SK-N-SH (cell line): ENCODE data around the gene RGS10. TPM values are rescaled to one million over a fixed set of nuclear protein-coding genes. Genes with fewer than 3 reads are reported as not detected.

Source experiments
- CTCF ChIA-PET: fragments of 300-600, 350-600 bp; formaldehyde crosslinking; extraction: SDS; loops from one replicate; lab custom pipeline; 2021; lab: Yijun Ruan, JAX
- POLR2A ChIA-PET: fragments of 350-600 bp; sonication (Branson Sonifier 250); formaldehyde crosslinking; extraction: SDS; loops from one replicate; lab custom pipeline; 2020; ENCODE audit warnings: antibody characterized with exemption, inconsistent platforms; lab: Yijun Ruan, JAX
- DNase-seq: peaks from one replicate; pipeline ENCODE4 v3.0.0; 2012
- H2AFZ ChIP-seq: fragments of 200-600 bp; sonication (generic); 2 replicates; pipeline ENCODE4 v1.8.1; 2016; ENCODE audit warnings: antibody characterized with exemption, mild to moderate bottlenecking, low read depth
- H3F3A ChIP-seq: fragments of 200-600 bp; sonication (generic); replicated peaks from 2 replicates; pipeline ENCODE3; 2016; ENCODE audit warnings: antibody characterized with exemption, mild to moderate bottlenecking; ENCODE audit not compliant: insufficient read depth
- H3K27ac ChIP-seq, 2 experiments: fragments of 200-500 bp in 1 of 2; fragments of 200-600 bp in 1 of 2; sonication (Bioruptor generic) in 1 of 2; sonication (generic), shearing (Covaris generic) in 1 of 2; 2 replicates each; pipeline versions ENCODE4 v1.5.1 to v1.6.1; 2014 to 2016; ENCODE audit warnings: low read depth in 2 of 2, inconsistent platforms in 1 of 2, low read length in 1 of 2, mild to moderate bottlenecking in 1 of 2, mixed read lengths in 1 of 2
- H3K27me3 ChIP-seq: fragments of 200-600 bp; sonication (generic), shearing (Covaris generic); 2 replicates; pipeline ENCODE4 v1.6.1; 2016; ENCODE audit warnings: mixed run types; ENCODE audit not compliant: insufficient read depth
- H3K36me3 ChIP-seq, 2 experiments: fragments of 200-500 bp in 1 of 2; fragments of 200-600 bp in 1 of 2; sonication (Bioruptor generic) in 1 of 2; sonication (generic) in 1 of 2; replicated peaks in 1 of 2; 2 replicates each; pipeline versions ENCODE3 to v1.5.1; 2014 to 2016; ENCODE audit warnings: low read length in 1 of 2, mild to moderate bottlenecking in 1 of 2; ENCODE audit not compliant: insufficient read depth in 2 of 2, control insufficient read depth in 1 of 2
- H3K4me1 ChIP-seq, 2 experiments: fragments of 200-500 bp in 1 of 2; fragments of 200-600 bp in 1 of 2; sonication (Bioruptor generic) in 1 of 2; sonication (generic), shearing (Covaris generic) in 1 of 2; 2 replicates each; pipeline versions ENCODE4 v1.5.1 to v1.6.1; 2014 to 2016; ENCODE audit warnings: low read depth in 1 of 2, low read length in 1 of 2, mixed run types in 1 of 2; ENCODE audit not compliant: insufficient read depth in 2 of 2, control insufficient read depth in 1 of 2
- H3K4me2 ChIP-seq: fragments of 200-600 bp; sonication (generic), shearing (Covaris generic); 2 replicates; pipeline ENCODE4 v1.6.1; 2017; ENCODE audit warnings: mixed run types
- H3K4me3 ChIP-seq, 2 experiments: fragments of 200-500 bp in 1 of 2; fragments of 200-600 bp in 1 of 2; sonication (Bioruptor generic) in 1 of 2; sonication (generic), shearing (Covaris generic) in 1 of 2; 2 replicates each; pipeline versions ENCODE4 v1.5.1 to v1.8.1; 2014 to 2016; ENCODE audit warnings: low read depth in 2 of 2, inconsistent platforms in 1 of 2, low read length in 1 of 2, mild to moderate bottlenecking in 1 of 2, mixed read lengths in 1 of 2, moderate library complexity in 1 of 2
- H3K79me2 ChIP-seq: fragments of 200-600 bp; sonication (generic); 2 replicates; pipeline ENCODE4 v1.8.1; 2017; ENCODE audit warnings: mild to moderate bottlenecking; ENCODE audit not compliant: insufficient read depth
- H3K9ac ChIP-seq: fragments of 200-600 bp; sonication (generic); 2 replicates; pipeline ENCODE4 v1.6.1; 2017; ENCODE audit warnings: mixed run types
- H3K9me2 ChIP-seq: fragments of 200-600 bp; sonication (generic); 2 replicates; pipeline ENCODE4 v1.6.1; 2017; ENCODE audit warnings: mixed run types
- H3K9me3 ChIP-seq: fragments of 200-600 bp; sonication (generic); 2 replicates; pipeline ENCODE4 v1.6.1; 2017; ENCODE audit warnings: mixed run types, mild to moderate bottlenecking, moderate library complexity
- H4K20me1 ChIP-seq: fragments of 200-600 bp; sonication (generic); 2 replicates; pipeline ENCODE4 v1.6.1; 2017; ENCODE audit warnings: mild to moderate bottlenecking, mixed run types; ENCODE audit not compliant: insufficient read depth
- CHD2 ChIP-seq: fragments of 150-350 bp; IDR thresholded peaks from 2 replicates; pipeline ENCODE4 v1.6.1; 2018; ENCODE audit warnings: low read length; ENCODE audit not compliant: partially characterized antibody
- CTCF ChIP-seq: fragments of 200-600 bp; sonication (generic); IDR thresholded peaks from 2 replicates; pipeline ENCODE4 v1.6.1; 2017; ENCODE audit warnings: antibody characterized with exemption, mild to moderate bottlenecking, moderate library complexity
- ELF1 ChIP-seq: IDR thresholded peaks from 2 replicates; pipeline ENCODE4 v1.4.0; 2012
- EZH2phosphoT487 ChIP-seq: fragments of 200-600 bp; sonication (generic); IDR thresholded peaks from 2 replicates; pipeline ENCODE4 v1.6.1; 2017; ENCODE audit warnings: low read depth, mixed run types, mild to moderate bottlenecking, antibody characterized with exemption, moderate library complexity, borderline replicate concordance
- FOSL2 ChIP-seq: IDR thresholded peaks from 2 replicates; pipeline ENCODE4 v1.4.0; 2012; ENCODE audit warnings: low read depth, mild to moderate bottlenecking, moderate library complexity, borderline replicate concordance
- FOXJ3 ChIP-seq: sonication (generic); formaldehyde crosslinking; IDR thresholded peaks from 2 replicates; pipeline ENCODE4 v1.5.1; 2020; ENCODE audit warnings: mild to moderate bottlenecking, missing genetic modification reagents
- GABPA ChIP-seq: IDR thresholded peaks from 2 replicates; pipeline ENCODE4 v1.4.0; 2012; ENCODE audit warnings: low read depth, mild to moderate bottlenecking
- GATA2 ChIP-seq: sonication (generic); formaldehyde crosslinking; IDR thresholded peaks from 2 replicates; pipeline ENCODE4 v1.5.0; 2020; ENCODE audit warnings: mild to moderate bottlenecking, missing genetic modification reagents
- JUND ChIP-seq: IDR thresholded peaks from 2 replicates; pipeline ENCODE4 v1.4.0; 2012
- MAX ChIP-seq: IDR thresholded peaks from 2 replicates; pipeline ENCODE4 v1.4.0; 2012; ENCODE audit warnings: low read depth
- NFIC ChIP-seq: IDR thresholded peaks from 2 replicates; pipeline ENCODE4 v1.4.0; 2012; ENCODE audit warnings: borderline replicate concordance
- RAD21 ChIP-seq: IDR thresholded peaks from 2 replicates; pipeline ENCODE4 v1.6.1; 2012; ENCODE audit warnings: mild to moderate bottlenecking, low read length
- RCOR1 ChIP-seq: fragments of 150-350 bp; IDR thresholded peaks from 2 replicates; pipeline ENCODE4 v1.6.1; 2017; ENCODE audit warnings: antibody characterized with exemption, low read length
- REST ChIP-seq: IDR thresholded peaks from 2 replicates; pipeline ENCODE4 v1.6.1; 2012; ENCODE audit warnings: mild to moderate bottlenecking, low read depth, low read length, moderate library complexity
- RFX5 ChIP-seq: IDR thresholded peaks from 2 replicates; pipeline ENCODE4 v1.6.1; 2012; ENCODE audit warnings: mild to moderate bottlenecking, improper control_type of control experiment, low read length
- RXRA ChIP-seq: IDR thresholded peaks from 2 replicates; pipeline ENCODE4 v1.4.0; 2012; ENCODE audit warnings: low read depth, mild to moderate bottlenecking, borderline replicate concordance
- SIN3A ChIP-seq: IDR thresholded peaks from 2 replicates; pipeline ENCODE4 v1.6.1; 2012; ENCODE audit warnings: low read depth, mild to moderate bottlenecking, low read length, moderate library complexity, borderline replicate concordance
- TAF1 ChIP-seq: IDR thresholded peaks from 2 replicates; pipeline ENCODE4 v1.6.1; 2012; ENCODE audit warnings: low read depth, mild to moderate bottlenecking, low read length, moderate library complexity, borderline replicate concordance
- TCF12 ChIP-seq: IDR thresholded peaks from 2 replicates; pipeline ENCODE4 v1.4.0; 2012
- USF2 ChIP-seq: fragments of 150-350 bp; IDR thresholded peaks from 2 replicates; pipeline ENCODE4 v1.6.1; 2017; ENCODE audit warnings: antibody characterized with exemption, low read length, low read depth, borderline replicate concordance
- YY1 ChIP-seq: IDR thresholded peaks from 2 replicates; pipeline ENCODE4 v1.4.0; 2012; ENCODE audit warnings: low read depth, mild to moderate bottlenecking
- ZBTB33 ChIP-seq: IDR thresholded peaks from 2 replicates; pipeline ENCODE4 v1.4.0; 2012; ENCODE audit warnings: low read depth, borderline replicate concordance
- WGBS: methylation state at CpG from one replicate; pipeline ENCODE4 v1.1.6; 2017; ENCODE audit warnings: low lambda C conversion rate; 5-methylcytosine and 5-hydroxymethylcytosine counted together
- polyA plus RNA-seq, 3 experiments: library from polyadenylated mRNA; depleted of rRNA; stranded (reverse); fragments of >200 nt; gene quantifications; 2 replicates each; pipeline ENCODE4 v1.2.3, GENCODE V29; 2012

The RGS10 gene
- polyA plus RNA-seq, 1 of the 3 experiments (the other 2 are of a cell fraction), result 44.6 TPM

- TF ChIP-seq EZH2phosphoT487, result no peak
- TF ChIP-seq RFX5, result no peak
- TF ChIP-seq RCOR1, result no peak
- TF ChIP-seq USF2, result no peak
- TF ChIP-seq NFIC, result no peak
- no peak for TF ChIP-seq JUND
- no peak for TF ChIP-seq GATA2 (CRISPR knock-in tag)
- TF ChIP-seq, all 33 proteins: peak for 0
These were observed 72.7 kb downstream of the RGS10 start (continued) for GRCh38 chr10:119469846-119470245.

GRCh38 chr10:119469325-119469707 lies 73.2 kb downstream of the RGS10 start:
- no peaks in the 10 kb centered on the region for H3K36me3 ChIP-seq
- no peak for TF ChIP-seq SIN3A
- no peak for TF ChIP-seq CHD2
- TF ChIP-seq MAX, result no peak
- TF ChIP-seq ELF1, result no peak
- TF ChIP-seq YY1, result no peak
- TF ChIP-seq RAD21, result no peak
- no peak for TF ChIP-seq EZH2phosphoT487
- TF ChIP-seq NFIC, result no peak
- no peak for TF ChIP-seq RXRA
- TF ChIP-seq TCF12, result no peak
- TF ChIP-seq ZBTB33, result no peak
- TF ChIP-seq TAF1, result no peak
- no peak for TF ChIP-seq GATA2 (CRISPR knock-in tag)
- TF ChIP-seq REST, result no peak
- no peak for TF ChIP-seq GABPA
- no peak for TF ChIP-seq CTCF
- TF ChIP-seq FOSL2, result no peak
- no peak for TF ChIP-seq RFX5
- no peak for TF ChIP-seq FOXJ3 (CRISPR knock-in tag)
- TF ChIP-seq RCOR1, result no peak
- no peak for DNase-seq
- no peaks in the 10 kb centered on the region for H3K79me2 ChIP-seq
- H3K27me3 ChIP-seq, result no peaks in the 10 kb centered on the region; the same call in 1 of the 2 replicates
- no peak overlapping the region for H2AFZ ChIP-seq
- H3K9ac ChIP-seq, result no peak overlapping the region
- CTCF ChIA-PET, result interaction anchor here (0.7 to 1.4 kb wide), 4 partner anchors 10 to 263 kb away, joined by 3 to 5 read pairs (median 3); partner anchors contain the start of gene GRK5
- POLR2A ChIA-PET, result no interaction called here
- no peak overlapping the region for H3K4me3 ChIP-seq
- H3K4me1 ChIP-seq, result no peaks in the 10 kb centered on the region
- H3F3A ChIP-seq, result no peaks in the 10 kb centered on the region
- no peaks in the 10 kb centered on the region for H3K9me2 ChIP-seq
- H3K27ac ChIP-seq, result no peak overlapping the region
- no peak overlapping the region for H3K4me2 ChIP-seq
- H4K20me1 ChIP-seq, result no peaks in the 10 kb centered on the region
- WGBS, result 80% methylated on average over 6 of the region's 8 CpGs
- H3K9me3 ChIP-seq, result no peaks in the 10 kb centered on the region
